Activated CD8-positive, alpha-beta memory T cell treated with anti-CD3 and anti-CD28 coated beads for 24 hours (primary cell): ENCODE measurements around the gene GMEB2.
A peak's percentile ranks its signal among the peaks of the same experiment; 100 is the strongest.
"Not testable (repeated sequence)": the region's sequence is repeated elsewhere in the genome, so short reads cannot be mapped to it uniquely, and the experiment has no call there.

Experiments used
- DNase-seq: peaks from one replicate; pipeline ENCODE4 v3.0.0-alpha.2; 2020

Gene GMEB2

GRCh38 chr20:63656451-63656850, 29.6 kb upstream of the GMEB2 start:
- no peak for DNase-seq

GRCh38 chr20:63655249-63655648, 28.3 kb upstream of the GMEB2 start:
- DNase-seq, result no peak

DNA sequence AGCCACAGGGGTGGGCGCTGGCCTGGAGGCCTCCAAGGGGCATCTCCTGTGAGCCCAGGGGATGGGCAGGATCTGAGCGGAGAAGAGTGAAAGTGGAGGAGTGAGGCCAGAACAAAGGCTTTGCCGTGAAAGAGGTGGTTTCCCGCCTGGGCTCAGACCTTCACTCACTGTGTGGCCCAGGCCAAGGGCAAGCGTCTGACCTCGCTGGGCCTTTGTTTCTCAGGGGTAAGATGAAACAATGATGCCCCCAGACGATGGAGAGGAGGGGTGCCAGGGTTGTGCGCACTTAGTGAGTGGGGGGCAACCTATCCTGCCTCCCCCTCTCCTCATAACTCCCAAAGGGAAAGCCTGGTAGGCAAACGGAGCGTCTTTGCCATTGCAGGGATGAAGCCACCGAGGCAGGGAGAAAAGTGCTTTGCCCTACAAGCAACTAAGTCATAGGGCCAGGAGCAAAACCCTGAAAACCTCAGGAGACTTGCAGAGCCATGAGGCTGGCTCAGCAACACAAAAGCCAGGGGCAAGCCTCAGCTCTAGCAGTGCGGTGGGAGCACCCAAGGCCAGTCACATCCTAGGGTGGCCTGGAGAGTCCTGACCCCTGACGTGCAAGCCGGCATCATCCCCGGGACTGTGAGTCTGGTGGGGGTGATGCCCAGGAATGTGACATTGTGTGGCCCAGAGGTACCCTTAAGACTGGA, 27.2 kb upstream of the GMEB2 start:
- no peak for DNase-seq

GRCh38 chr20:63653041-63653973, 26.4 kb upstream of the GMEB2 start, which contains the start of gene STMN3:
TSS of gene STMN3 (minus strand) at chr20:63653424. CDS start at chr20:63653345, 79 bp downstream.
- peak; percentile 86 for DNase-seq

GRCh38 chr20:63652192-63652980, 25.5 kb upstream of the GMEB2 start:
- DNase-seq, result peak; percentile 76

DNA sequence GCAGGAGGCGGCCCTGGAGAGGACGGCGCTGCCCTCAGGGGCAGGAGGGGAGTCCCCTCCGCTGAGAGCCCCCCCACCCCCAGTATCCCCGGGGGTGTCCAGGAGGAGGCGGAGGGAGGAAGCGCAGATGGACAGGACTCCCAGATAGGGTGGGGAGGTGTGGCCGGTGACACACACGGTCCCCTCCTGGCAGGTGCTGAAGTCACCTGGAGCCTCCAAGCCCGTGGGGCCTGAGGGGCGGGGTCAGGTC, 25.0 kb upstream of the GMEB2 start:
- DNase-seq, result no peak

GRCh38 chr20:63650486-63650885, 23.6 kb upstream of the GMEB2 start:
- DNase-seq, result not testable (repeated sequence)

DNA sequence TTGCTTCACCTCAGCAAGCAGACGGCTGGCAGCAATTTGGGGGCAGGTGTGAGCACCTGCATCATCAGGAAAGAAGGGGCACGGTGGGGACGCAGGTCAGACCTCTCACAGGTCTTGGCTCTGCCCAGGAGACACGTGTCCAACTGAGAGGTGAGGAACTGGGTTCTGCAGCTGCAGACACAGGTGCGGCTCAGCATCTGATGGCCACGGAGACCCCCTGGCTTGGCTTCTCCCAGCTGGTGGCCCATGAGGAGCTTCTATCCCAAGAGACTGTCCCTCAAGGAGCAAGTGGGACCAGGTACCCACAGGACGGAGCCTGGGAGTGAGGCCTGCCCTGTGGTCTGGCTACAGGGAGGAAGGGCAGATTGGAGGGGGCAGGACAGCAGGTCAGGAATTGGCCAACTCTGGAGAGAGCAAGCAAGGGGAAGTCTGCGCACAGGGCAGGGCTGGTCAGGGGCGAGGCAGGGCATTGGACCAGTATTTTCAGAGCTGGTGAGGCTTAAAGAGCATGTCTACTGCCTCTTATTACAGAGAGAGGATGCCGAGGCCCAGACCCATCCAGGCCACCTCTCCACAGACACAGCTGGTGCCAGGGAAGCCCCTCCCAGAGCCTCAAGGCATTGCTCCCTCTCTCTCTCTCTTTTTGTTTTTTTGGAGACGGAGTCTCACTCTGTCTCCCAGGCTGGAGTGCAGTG, 22.1 kb upstream of the GMEB2 start:
- no peak for DNase-seq

- no peak for DNase-seq
Measured at GRCh38 chr20:63648190-63648589, 21.3 kb upstream of the GMEB2 start.

- no peak for DNase-seq
Measured at GRCh38 chr20:63645218-63645617, 18.3 kb upstream of the GMEB2 start.

- DNase-seq, result no peak
Measured at GRCh38 chr20:63643946-63644345, 17.0 kb upstream of the GMEB2 start.

DNA sequence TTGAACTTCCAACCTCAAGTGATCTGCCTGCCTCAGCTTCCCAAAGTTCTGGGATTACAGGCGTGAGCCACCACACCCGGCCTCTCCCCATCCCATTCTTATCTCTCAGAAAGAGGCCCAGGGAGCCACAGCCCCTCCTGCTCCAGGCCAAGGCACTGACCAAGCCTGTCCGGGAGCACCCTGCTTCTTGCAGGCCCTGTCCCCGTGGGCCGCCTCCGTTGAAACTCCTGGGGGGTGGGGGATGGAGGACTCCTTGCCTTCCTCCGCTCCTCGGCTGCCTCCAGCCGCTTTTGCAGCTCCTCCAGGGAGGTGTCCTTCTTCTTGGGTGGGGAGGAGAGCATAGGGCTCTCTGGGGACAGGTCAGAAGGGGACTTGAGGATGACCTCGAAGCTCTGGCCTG, 16.6 kb upstream of the GMEB2 start:
- no peak for DNase-seq

DNA sequence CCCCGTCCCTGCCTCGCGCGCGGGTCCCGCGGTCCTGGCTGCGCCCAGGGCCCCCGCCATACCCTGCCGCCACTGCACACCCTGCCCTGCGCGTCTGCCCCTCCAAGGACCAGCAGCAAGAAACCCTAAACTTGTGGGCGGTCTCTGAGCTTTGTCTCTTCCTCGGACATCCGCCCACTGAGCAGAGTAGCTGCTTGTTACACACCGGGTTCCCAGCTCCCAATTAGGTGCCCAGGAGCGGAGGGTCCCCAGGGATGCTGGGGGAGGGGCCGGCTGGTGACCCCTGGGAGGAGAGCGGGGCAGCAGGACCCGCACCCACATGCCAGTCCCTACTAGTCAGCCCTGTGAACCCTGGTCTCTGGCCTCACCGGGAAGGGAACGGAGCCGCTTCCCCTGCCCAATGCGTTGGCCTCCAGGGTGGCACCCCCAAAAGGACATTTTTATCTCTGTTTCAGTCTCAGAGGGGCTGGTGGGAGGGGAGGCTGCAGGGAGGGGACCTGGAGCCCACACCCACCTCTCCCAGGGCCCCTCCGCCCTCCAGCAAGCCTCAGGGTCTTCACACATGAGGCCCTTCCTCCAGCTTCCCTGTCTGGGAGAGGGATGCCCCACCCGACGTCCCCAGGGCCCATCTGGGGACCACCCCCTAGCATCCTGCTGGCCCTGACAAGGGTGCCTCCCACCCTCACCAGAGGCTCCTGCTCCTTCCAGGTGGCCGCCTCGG, 15.8 kb upstream of the GMEB2 start:
- DNase-seq, result peak; percentile 65

DNA sequence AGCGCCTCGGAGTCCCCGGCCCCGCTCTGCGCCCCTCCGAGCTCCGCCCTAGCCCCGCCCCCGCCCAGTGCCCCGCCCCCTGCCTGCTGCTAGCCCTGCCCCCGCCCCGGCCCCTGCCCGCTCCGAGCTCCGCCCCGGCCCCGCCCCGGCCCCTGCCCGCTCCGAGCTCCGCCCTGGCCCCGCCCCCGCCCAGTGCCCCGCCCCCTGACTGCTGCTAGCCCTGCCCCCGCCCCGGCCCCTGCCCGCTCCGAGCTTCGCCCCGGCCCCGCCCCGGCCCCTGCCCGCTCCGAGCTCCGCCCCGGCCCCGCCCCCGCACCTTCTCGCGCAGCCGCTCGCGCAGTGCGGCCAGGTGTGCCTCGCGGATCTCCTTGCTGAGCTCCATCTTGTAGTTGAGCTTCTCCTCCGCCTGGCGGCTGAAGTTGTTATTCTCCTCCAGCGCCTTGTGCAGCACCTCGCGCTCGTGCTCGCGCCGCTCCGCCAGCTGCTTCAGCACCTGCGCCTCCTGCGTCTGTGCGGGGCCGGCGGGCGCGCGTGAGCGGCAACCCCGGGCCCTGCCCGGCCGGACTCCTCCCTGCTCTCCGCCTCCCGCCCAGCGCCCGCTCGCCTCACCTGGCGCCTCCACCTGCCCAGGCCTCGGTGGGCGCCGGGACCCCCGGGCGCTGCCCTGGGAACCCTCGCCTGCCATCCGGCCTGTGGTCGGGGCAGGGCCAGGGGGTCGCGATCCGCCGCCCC, 15.1 kb upstream of the GMEB2 start:
- DNase-seq, result peak; percentile 98

- peak; percentile 86 for DNase-seq
Measured at GRCh38 chr20:63641146-63641791, 14.4 kb upstream of the GMEB2 start.

GRCh38 chr20:63640686-63641085, 13.8 kb upstream of the GMEB2 start:
- peak; percentile 74 for DNase-seq

- peak; percentile 65 for DNase-seq
Measured at GRCh38 chr20:63640086-63640485, 13.2 kb upstream of the GMEB2 start.

GRCh38 chr20:63639093-63639975, 12.4 kb upstream of the GMEB2 start:
- DNase-seq, result peak; percentile 86

GRCh38 chr20:63636752-63637628, 10.1 kb upstream of the GMEB2 start:
- DNase-seq, result no peak
